Skeletal muscle satellite cell (primary cell): ENCODE results near the gene SLC39A11.
"Not testable (repeated sequence)": the region's sequence is repeated elsewhere in the genome, so short reads cannot be mapped to it uniquely, and the experiment has no call there.

ENCODE experiments used
- H3K27me3 ChIP-seq: 2 replicates; pipeline ENCODE4 v1.7.0; 2013; ENCODE audit warnings: low read length; ENCODE audit not compliant: control insufficient read depth, insufficient read depth
- H3K36me3 ChIP-seq: 2 replicates; pipeline ENCODE4 v1.7.0; 2013; ENCODE audit warnings: mild to moderate bottlenecking, control low read depth, low read length; ENCODE audit not compliant: insufficient read depth
- H3K4me1 ChIP-seq: 2 replicates; pipeline ENCODE4 v1.7.0; 2013; ENCODE audit warnings: low read length; ENCODE audit not compliant: control insufficient read depth, insufficient read depth
- H3K4me2 ChIP-seq: 2 replicates; pipeline ENCODE4 v1.7.0; 2013; ENCODE audit warnings: mild to moderate bottlenecking, low read length
- H3K4me3 ChIP-seq: 2 replicates; pipeline ENCODE4 v1.7.0; 2013; ENCODE audit warnings: low read length
- H3K9ac ChIP-seq: 2 replicates; pipeline ENCODE4 v1.7.0; 2013; ENCODE audit warnings: mild to moderate bottlenecking, low read depth, low read length, moderate library complexity
- H3K9me3 ChIP-seq: replicated peaks from 2 replicates; pipeline ENCODE4 v1.7.0; 2013; ENCODE audit warnings: mild to moderate bottlenecking, control low read depth, low read length

The SLC39A11 gene

GRCh38 chr17:73069164-73069770 is 23.2 kb downstream of the SLC39A11 start:
- H3K4me2 ChIP-seq, result no peak overlapping the region
- peaks cover 14% of the 10 kb centered on the region for H3K4me1 ChIP-seq
- H3K4me3 ChIP-seq, result no peak overlapping the region
- H3K27me3 ChIP-seq, result no peaks in the 10 kb centered on the region
- H3K9me3 ChIP-seq, result no peaks in the 10 kb centered on the region
- no peaks in the 10 kb centered on the region for H3K36me3 ChIP-seq
- no peak overlapping the region for H3K9ac ChIP-seq

DNA sequence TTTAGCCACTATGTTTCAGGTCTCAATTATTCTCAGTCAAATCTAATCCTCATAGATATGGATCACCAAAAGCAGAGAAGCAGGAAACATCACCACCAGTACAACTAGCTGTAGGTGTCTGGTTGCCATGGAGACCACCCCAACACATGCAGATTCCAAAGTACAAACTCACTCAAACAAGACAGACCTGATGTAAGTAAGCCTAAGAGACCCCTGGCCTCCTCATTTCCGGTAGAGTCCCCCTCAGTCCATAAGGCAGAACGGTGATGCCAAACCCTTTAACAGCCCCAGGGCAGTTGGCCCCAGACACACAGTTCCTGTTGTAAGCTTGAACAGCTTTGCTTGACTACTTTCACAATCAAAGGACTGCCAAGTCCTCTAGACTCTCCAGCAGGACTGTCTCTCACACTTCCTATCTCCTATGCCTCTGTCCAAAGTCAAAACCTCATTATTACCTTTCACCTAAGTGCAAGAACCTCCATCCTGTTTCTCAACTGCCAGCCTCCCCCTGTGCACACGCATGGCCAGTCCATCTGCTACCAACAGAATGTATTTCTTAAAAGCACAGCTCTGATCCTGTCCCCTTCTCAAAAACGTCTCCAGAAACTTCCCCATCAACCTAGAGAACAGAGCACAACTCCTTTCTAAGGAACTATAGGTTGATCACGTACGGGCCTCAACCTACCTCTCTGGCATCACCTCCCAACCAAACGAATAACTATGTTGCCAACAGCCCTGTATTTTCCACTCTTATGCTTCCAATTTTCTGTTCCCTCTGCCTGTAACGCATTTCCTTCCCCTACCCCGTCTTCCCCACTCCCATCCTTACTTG is 23.9 kb downstream of the SLC39A11 start:
- Histone ChIP-seq H3K4me3 (no peak overlapping the region), H3K4me1 (peaks cover 17% of the 10 kb centered on the region)

GRCh38 chr17:73067699-73068098 is 24.8 kb downstream of the SLC39A11 start:
- H3K4me1 ChIP-seq, result peaks cover 17% of the 10 kb centered on the region
- not testable (repeated sequence) for H3K4me2 ChIP-seq, H3K27me3 ChIP-seq, H3K4me3 ChIP-seq, H3K9me3 ChIP-seq, H3K36me3 ChIP-seq, H3K9ac ChIP-seq

More for the DNA sequence above, 23.9 kb downstream of the SLC39A11 start:
- Histone ChIP-seq H3K9me3 (no peaks in the 10 kb centered on the region), H3K4me2 (no peak overlapping the region), H3K27me3 (no peaks in the 10 kb centered on the region), H3K9ac (no peak overlapping the region), H3K36me3 (no peaks in the 10 kb centered on the region)

DNA sequence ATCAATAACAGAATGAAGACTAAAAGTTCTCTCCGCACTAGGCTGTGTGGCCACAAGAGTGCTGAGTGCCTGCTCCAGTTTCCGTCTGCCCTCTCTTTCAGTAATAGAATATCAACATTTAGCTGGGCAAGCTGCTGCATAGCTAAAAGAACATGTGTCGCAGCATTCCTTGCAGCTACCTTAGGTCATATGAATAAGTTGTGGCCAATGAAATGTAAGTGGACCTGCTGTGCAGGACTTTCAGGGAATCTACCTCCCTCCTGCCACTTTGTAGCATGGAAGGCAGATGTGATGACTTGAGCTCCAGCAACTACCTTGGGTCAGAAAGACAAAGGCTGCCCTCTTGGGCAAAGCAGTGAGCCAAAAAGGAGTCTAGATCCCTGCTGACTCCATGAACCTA is 25.4 kb downstream of the SLC39A11 start:
- Histone ChIP-seq H3K4me1 (peaks cover 17% of the 10 kb centered on the region), H3K4me2 (no peak overlapping the region), H3K36me3 (no peaks in the 10 kb centered on the region), H3K9me3 (no peaks in the 10 kb centered on the region), H3K27me3 (no peaks in the 10 kb centered on the region), H3K9ac (no peak overlapping the region), H3K4me3 (no peak overlapping the region)

DNA sequence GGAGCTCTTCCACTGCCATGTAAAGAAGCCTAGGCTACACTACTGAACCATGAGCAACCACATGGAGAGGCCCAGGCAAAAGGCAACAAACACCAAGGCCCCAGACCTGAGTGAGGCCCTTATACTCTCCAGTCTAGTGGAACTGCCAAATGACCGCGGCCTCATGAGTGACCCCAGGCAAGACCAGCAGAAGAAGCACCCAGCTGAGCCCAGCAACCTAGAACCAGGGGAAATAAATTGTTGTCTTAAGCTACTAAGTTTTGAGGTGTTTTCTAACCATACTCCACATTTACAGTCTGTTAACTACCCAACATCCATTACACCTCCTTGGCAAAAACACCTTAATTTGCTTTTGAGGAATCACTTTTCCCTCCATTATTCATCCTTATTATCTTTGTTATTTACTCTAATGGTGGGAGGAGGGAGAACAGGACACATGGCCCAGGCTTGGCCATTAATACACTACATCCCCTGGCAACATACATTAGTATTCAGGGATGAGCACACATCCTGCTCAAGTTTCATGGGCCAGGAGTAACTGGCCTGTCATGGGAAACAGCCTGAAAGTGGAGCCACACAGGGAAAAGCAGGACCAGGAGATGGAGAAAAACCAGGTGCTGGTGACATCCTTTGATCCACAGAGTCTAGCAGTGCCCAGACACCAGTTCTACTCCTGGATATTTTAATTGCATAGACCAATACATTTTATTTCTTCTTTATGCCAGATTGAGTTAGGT is 26.2 kb downstream of the SLC39A11 start:
- Histone ChIP-seq H3K9me3 (no peaks in the 10 kb centered on the region), H3K9ac (no peak overlapping the region), H3K27me3 (no peaks in the 10 kb centered on the region), H3K4me3 (no peak overlapping the region), H3K36me3 (no peaks in the 10 kb centered on the region), H3K4me1 (peaks cover 17% of the 10 kb centered on the region), H3K4me2 (no peak overlapping the region)

DNA sequence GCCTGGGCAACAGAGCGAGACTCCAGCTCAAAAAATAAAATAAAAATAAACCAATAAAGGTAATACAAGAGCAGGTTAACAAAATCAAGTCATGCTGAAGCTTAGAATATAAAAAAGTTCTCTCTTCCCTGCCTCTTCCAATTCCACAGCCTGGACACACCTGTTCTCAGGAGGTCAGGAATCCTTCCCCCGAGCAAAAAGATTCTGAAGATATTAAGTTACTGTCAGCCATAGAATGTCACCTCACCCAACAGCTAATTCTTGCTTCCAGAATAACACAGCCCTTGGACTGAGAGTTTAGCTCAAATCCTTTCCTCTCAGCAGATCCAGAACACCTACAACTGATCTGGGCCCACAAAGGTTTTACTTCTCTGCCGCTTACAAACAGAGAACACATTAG is 27.1 kb downstream of the SLC39A11 start:
- H3K9me3 ChIP-seq, result no peaks in the 10 kb centered on the region
- no peaks in the 10 kb centered on the region for H3K36me3 ChIP-seq
- H3K4me3 ChIP-seq, result no peak overlapping the region
- no peaks in the 10 kb centered on the region for H3K27me3 ChIP-seq
- no peak overlapping the region for H3K4me2 ChIP-seq
- H3K4me1 ChIP-seq, result peaks cover 17% of the 10 kb centered on the region
- H3K9ac ChIP-seq, result no peak overlapping the region

DNA sequence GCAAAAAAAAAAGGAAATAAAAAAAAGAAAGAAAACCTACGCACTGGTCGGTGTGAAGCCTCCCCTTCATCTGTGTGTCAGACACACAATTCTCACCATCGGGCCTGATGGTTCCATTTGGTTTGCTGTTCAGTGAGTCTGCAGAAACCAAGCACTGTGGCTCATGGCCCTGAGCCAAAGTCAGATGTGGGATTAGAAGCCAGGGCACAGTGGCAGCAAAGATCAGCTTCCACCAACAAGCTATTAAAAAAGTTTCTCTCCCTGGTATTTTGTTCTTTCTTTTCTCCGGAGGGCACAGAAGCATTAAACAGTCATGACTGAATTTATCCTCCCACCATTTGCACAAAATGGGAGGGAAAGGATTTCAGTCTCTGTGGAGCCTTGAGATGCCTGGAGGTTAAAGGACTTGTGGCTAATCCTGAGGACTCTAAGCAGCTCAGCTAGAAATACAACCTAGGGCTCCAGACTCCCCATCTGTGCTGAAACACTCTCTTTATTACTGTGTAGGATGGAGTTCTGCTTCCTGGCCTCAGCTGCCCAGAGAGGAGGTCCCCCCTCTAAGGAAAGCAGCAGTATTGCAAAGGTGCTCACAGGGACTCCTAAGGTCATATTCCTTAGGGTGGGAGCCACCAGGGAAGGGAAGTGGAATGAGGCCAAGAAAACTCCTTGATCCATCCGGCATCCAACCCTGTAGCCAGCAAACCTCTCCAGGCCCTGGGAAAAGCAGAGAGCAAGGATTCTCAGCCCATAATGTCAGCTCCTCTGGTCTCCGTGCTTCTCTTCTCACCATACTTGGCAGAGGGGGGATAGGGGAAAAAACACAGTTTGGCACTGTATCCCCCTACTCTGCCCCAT is 28.2 kb downstream of the SLC39A11 start:
- Histone ChIP-seq H3K9me3 (no peaks in the 10 kb centered on the region), H3K36me3 (no peaks in the 10 kb centered on the region), H3K4me1 (peaks cover 20% of the 10 kb centered on the region), H3K4me2 (no peak overlapping the region), H3K4me3 (no peak overlapping the region), H3K9ac (no peak overlapping the region), H3K27me3 (no peaks in the 10 kb centered on the region)

GRCh38 chr17:73062726-73063125 is 29.8 kb downstream of the SLC39A11 start:
- H3K4me2 ChIP-seq, result no peak overlapping the region
- no peaks in the 10 kb centered on the region for H3K27me3 ChIP-seq
- H3K4me3 ChIP-seq, result no peak overlapping the region
- peaks cover 11% of the 10 kb centered on the region for H3K4me1 ChIP-seq
- no peaks in the 10 kb centered on the region for H3K36me3 ChIP-seq
- no peak overlapping the region for H3K9ac ChIP-seq
- H3K9me3 ChIP-seq, result no peaks in the 10 kb centered on the region

GRCh38 chr17:73061161-73061560 is 31.3 kb downstream of the SLC39A11 start:
- peaks cover 6% of the 10 kb centered on the region for H3K4me1 ChIP-seq
- no peaks in the 10 kb centered on the region for H3K9me3 ChIP-seq
- H3K27me3 ChIP-seq, result no peaks in the 10 kb centered on the region
- no peak overlapping the region for H3K4me3 ChIP-seq
- no peak overlapping the region for H3K9ac ChIP-seq
- no peak overlapping the region for H3K4me2 ChIP-seq
- H3K36me3 ChIP-seq, result no peaks in the 10 kb centered on the region

GRCh38 chr17:73060721-73061120 is 31.8 kb downstream of the SLC39A11 start:
- Histone ChIP-seq H3K9ac (no peak overlapping the region), H3K27me3 (no peaks in the 10 kb centered on the region), H3K36me3 (no peaks in the 10 kb centered on the region), H3K4me2 (no peak overlapping the region), H3K9me3 (no peaks in the 10 kb centered on the region), H3K4me1 (peaks cover 6% of the 10 kb centered on the region), H3K4me3 (no peak overlapping the region)

DNA sequence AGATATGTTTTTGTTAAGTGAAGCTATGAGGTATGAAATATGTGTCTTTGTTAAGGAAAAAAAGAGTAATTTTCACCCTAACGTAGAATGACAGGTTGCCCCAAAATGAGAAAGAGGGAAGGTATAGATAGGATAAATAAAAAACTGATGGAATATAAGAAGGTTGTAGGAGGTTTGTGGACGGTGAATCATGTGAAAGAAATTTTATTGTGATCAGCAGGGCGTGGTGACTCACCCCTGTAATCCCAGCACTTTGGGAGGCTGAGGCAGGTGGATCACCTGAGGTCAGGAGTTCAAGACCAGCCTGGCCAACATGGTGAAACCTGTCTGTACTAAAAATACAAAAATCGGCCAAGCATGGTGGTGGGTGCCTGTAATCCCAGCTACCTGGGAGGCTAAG is 32.8 kb downstream of the SLC39A11 start:
- not testable (repeated sequence) for H3K4me1 ChIP-seq, H3K4me3 ChIP-seq, H3K9me3 ChIP-seq, H3K27me3 ChIP-seq, H3K4me2 ChIP-seq, H3K36me3 ChIP-seq, H3K9ac ChIP-seq
